HG03045 (cell line): ENCODE measurements around the gene USP12.

Experiments used
- ATAC-seq: cut with Tn5 transposase; IDR thresholded peaks from one replicate; pipeline ENCODE4 v1.9.1; 2021; ENCODE audit warnings: mild to moderate bottlenecking, moderate library complexity; ENCODE audit not compliant: unreplicated experiment

Gene USP12

GRCh38 chr13:27039171-27039701 lies 132.4 kb downstream of the USP12 start:
- ATAC-seq = no peak

DNA sequence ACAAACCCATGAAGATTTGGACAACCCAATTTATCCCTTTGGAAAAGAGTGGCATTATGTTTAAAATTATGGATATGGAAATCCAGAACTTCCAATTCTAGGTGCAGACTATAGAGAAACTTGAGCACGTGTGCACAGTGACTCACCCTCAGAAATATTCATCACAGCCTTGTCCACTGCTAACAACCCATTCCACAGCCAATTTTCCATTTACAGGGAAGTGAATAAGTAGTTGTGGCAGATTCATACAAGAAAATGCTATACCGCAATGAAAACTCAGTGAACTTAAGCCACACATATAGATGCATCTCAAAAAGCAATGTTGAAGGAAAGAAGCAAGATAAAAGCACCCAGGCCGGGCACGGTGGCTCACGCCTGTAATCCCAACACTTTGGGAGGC lies 133.3 kb downstream of the USP12 start:
- no peak for ATAC-seq

DNA sequence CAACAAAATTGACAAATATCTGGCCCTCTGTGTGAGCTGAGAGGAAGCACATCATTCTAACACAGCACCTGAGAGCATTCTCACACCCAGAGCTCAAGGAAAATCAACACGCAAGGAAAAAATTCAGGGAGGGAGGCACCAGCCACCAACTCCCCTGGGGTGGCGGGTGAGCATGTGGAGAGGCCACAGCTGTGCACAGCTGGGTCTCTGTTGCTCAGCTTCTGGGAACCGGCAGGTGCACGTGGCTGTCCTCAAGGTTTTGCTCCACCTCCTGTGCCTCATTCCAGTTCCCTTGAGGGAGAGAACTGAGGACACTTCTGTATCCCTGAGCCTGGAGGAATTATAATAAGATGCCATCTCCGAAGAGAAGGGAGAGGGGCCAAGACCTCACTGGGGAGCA lies 134.0 kb downstream of the USP12 start:
- ATAC-seq = no peak

DNA sequence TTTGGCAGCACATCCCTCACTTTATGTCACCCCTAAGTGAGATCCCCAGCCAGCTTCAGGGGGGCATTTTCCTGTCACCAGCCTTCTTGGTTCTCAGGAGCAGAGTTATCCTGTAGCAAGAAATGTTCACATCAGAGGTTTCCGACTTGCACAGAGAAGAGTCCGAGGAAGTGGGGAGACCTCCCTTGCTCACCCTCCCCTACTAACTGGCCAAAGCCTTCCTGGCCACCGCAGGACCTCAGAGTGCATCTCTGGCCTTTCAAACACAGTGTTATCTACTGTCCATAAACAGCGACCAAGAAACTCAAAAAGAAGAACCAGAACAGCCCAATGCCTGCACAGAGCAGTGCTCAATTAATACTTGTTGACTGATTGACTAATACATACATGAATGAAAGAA lies 134.4 kb downstream of the USP12 start:
- ATAC-seq = no peak

- ATAC-seq = no peak
Observed at GRCh38 chr13:27036236-27036981, 135.2 kb downstream of the USP12 start.

DNA sequence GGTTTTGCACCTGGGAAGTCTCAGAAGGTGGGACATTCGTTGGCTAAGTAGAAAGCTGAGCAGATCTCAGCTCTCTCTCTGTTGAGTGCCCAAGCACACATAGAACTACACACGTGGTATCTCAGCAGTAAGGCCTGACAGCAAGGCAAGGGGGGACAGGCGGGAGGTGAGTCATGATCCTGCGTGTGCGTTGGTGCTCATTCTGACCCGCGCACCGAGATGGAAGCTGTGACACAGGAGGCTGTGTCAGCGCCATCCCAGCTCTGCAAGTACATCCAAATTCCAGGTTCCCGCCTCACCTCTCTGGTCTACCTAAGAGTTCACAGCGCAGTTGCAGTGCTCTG lies 135.7 kb downstream of the USP12 start:
- ATAC-seq = no peak

DNA sequence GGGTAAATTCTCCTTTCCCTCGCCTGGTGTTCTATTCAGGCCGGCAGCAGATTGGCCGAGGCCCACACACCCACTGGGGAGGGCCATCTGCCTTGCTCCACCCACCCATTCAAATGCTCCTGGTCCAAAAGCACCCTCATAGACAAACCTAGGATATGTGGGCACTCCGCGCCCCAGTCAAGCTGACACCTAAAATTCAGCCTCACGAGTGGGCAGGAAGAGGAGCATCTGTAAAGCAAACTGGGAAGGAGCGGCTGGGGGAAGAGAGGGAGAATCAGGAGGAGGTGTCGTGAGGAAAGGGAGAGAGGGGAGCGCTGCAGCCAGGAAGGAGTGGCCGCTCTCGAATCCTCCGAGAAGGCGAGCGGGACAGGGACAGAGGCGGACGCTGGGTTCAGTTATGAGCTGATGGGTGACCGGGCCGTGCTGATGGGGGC lies 136.9 kb downstream of the USP12 start:
- ATAC-seq = no peak

DNA sequence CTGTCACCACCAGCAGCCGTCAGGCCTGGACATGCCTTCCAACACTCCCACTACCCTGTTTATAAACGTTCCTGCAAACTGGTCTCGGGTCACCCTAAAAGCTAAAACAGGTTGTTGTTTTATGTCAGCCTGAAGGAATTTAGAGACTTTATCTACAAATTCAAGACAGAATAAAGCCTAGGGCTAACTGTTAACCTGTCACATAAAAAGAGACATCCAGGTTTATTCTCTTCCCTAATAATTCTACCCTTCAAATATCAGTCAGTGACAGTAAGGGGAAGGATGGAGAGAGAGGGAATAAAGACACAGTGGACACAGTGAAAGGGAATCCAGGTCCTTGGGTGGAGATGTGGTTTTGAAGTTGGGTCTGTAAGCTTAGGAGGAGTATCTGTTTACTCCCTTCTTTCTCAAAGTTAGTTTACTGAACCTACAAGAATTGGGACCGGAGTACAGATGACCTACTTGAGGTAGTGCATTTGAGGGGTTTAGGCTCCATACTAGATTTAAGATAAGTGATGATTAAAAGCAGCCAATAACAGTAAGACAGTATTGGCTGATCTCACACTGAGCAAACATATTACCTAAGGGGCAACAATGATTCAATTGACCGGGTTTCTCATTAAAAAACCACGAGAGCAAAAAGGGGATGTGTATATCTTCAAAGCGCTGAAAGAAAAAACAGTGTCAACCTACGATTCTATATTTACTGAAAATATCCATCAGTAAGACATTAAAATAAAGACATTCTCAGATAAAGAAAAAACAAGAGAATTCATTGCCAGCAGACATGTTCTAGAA lies 142.7 kb downstream of the USP12 start:
- ATAC-seq = no peak

GRCh38 chr13:27027086-27027667 lies 144.4 kb downstream of the USP12 start:
- no peak for ATAC-seq

GRCh38 chr13:27026396-27026795 lies 145.2 kb downstream of the USP12 start:
- no peak for ATAC-seq

GRCh38 chr13:27024776-27025492 lies 146.7 kb downstream of the USP12 start:
- ATAC-seq = no peak

GRCh38 chr13:27024074-27024461 lies 147.5 kb downstream of the USP12 start:
- no peak for ATAC-seq

- ATAC-seq = no peak
Observed at GRCh38 chr13:27023385-27024073, 148.1 kb downstream of the USP12 start.

DNA sequence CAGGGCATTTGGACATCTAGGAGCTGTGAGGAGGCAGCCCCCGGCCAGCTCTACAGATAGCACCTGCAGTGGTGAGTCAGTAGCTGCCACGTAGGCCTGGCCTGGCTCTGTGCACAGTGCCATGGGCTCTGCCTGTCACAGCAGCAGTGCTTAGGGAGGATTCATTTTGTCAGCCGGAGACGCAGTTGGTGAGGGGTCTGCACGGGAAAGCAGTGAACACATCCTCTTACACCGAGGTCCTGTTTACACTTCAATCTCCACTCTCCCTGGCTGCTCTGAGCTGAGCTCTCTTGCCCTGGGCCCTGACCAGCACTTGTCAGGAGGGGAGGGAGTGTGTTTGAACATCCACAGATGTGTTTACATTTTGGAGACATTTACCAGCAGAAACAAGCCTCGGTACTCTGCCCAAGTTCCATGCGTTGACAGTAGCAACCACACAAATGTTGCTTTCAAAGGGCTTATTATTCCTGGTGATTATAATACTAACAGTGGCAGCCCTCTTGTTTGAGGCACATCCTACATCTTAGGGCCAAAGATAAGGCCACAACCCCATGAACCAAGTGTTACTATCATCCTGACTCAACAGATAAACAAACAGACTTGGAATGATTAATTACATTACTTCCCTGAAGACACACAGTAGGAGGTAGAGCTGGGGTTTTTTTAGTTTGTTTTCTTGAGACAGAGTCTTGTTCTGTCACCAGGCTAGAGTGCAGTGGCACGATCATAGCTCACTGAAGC lies 148.9 kb downstream of the USP12 start:
- no peak for ATAC-seq

DNA sequence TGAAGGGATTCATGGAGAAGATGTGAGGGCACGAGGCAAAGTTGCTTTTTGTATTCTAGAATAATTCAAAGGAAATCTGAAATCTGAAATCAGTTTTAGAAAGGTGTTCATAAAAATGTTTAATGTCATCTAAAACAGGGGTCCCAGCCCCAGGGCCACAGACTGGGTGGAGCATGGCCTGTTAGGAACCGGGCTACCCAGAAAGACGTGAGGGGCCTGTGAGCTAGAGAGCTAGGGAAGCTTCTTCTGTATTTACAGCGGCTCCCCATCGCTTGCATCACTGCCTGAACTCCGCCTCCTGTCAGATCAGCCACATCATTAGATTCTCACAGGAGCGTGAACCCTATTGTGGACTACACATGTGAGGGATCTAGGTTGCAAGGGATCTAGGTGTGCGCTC lies 151.2 kb downstream of the USP12 start:
- ATAC-seq = no peak

DNA sequence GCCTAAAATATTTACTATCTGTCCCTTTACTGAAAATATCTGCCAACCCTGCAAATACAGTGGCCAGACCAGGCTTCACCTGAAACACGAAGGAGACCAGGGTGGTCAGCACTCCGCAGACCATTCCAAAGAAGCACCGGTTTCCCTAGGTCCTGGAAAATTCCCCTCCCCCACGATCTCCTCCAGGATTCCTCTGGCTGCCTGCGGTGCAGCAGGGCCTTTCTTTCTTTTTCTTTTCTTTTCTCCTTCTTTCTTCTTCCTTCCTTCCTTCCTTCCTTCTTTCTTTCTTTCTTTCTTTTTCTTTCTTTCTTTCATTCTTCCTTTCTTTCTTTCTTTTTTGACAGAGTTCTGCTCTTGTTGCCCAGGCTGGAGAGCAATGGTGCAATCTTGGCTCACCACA lies 152.7 kb downstream of the USP12 start:
- ATAC-seq = no peak

DNA sequence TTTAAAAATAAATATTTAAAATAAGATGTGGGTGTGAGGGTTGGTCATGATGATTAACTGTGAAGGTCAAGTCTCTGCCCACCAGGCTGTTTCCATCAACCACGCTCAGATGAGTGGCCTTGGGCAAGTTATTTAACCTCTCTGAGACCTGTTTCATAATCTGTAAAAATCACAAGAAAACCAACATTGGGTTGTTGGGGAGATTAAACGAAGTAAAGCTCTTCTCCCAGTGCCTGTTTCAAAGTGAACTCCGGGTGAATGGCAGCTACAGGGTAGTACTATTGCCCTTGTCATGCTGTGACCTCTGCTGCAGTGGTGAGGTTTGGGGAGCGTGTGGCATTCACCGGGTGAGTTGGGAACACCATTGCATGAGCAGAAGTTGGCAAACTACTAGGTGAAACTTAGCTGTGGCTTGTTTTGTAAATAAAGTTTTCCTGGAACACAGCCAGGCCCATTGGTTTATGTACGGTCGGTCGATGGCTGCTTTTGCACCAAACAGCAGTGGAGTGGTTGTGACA lies 153.2 kb downstream of the USP12 start:
- no peak for ATAC-seq

DNA sequence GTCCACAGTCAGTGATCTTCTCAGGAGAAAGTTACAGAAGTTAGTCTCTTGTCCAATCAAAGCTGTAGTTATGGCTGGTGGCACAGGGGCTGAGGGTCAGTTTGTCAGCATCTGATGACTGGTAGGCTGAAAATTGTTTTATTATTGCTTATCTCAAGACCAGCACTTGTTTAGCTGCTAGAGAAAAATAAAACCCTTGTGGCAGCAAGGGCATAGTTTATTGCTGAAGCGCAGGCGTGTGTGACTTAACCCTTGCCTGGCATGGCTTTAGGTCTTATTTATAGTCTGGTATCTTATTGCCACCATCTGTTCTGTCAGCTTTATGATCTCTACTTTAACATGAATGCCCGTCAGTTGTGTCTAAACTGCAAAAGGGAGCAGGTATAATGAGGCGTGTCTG lies 154.7 kb downstream of the USP12 start:
- no peak for ATAC-seq
